Neutrophil (primary cell): ENCODE results near the gene ATG9B.

ENCODE experiments used
- H3K27ac ChIP-seq: fragments of 200-600 bp; sonication (generic); 2 replicates; pipeline ENCODE4 v1.5.1; 2016; ENCODE audit warnings: mild to moderate bottlenecking, moderate library complexity
- H3K27me3 ChIP-seq: fragments of 200-600 bp; sonication (generic); 2 replicates; pipeline ENCODE4 v1.6.0; 2016; ENCODE audit warnings: mild to moderate bottlenecking
- H3K36me3 ChIP-seq: fragments of 200-600 bp; sonication (generic); 2 replicates; pipeline ENCODE4 v1.5.1; 2017
- H3K4me1 ChIP-seq, 2 experiments: fragments of 200-600 bp in 1 of 2; sonication (generic) in 1 of 2; 1 replicate in 1 of 2; 2 replicates in 1 of 2; pipeline versions ENCODE4 v1.5.1 to v1.6.1; 2013 to 2016; ENCODE audit warnings: low read depth in 1 of 2, low read length in 1 of 2, mild to moderate bottlenecking in 1 of 2, moderate library complexity in 1 of 2; ENCODE audit not compliant: control insufficient read depth in 1 of 2, insufficient read depth in 1 of 2
- H3K4me3 ChIP-seq, 2 experiments: fragments of 200-600 bp in 1 of 2; sonication (generic) in 1 of 2; 1 replicate in 1 of 2; 2 replicates in 1 of 2; pipeline ENCODE4 v1.5.1; 2013 to 2016; ENCODE audit warnings: low read depth in 1 of 2, low read length in 1 of 2, mild to moderate bottlenecking in 1 of 2, moderate library complexity in 1 of 2
- H3K9me3 ChIP-seq: fragments of 200-600 bp; sonication (generic); 2 replicates; pipeline ENCODE4 v1.5.1; 2016
- CTCF ChIP-seq: fragments of 200-600 bp; sonication (generic); IDR thresholded peaks from 2 replicates; pipeline ENCODE4 v1.5.1; 2016; ENCODE audit warnings: antibody characterized with exemption

Gene ATG9B

GRCh38 chr7:151001546-151001945 lies 22.7 kb downstream of the ATG9B start:
- Histone ChIP-seq H3K4me1 (no peaks in the 10 kb centered on the region), H3K9me3 (no peaks in the 10 kb centered on the region), H3K4me3 (no peak overlapping the region), H3K36me3 (no peaks in the 10 kb centered on the region), H3K27ac (no peak overlapping the region), H3K27me3 (peaks cover 72% of the 10 kb centered on the region)
- no peak for TF ChIP-seq CTCF

GRCh38 chr7:151000897-151001495 lies 23.3 kb downstream of the ATG9B start:
- no peaks in the 10 kb centered on the region for H3K4me1 ChIP-seq
- peaks cover 73% of the 10 kb centered on the region for H3K27me3 ChIP-seq
- H3K36me3 ChIP-seq = no peaks in the 10 kb centered on the region

GRCh38 chr7:150999497-151000230 lies 24.6 kb downstream of the ATG9B start:
- H3K4me3 ChIP-seq = no peak overlapping the region
- no peak overlapping the region for H3K27ac ChIP-seq
- H3K36me3 ChIP-seq = no peaks in the 10 kb centered on the region
- peaks cover 75% of the 10 kb centered on the region for H3K27me3 ChIP-seq
- no peaks in the 10 kb centered on the region for H3K9me3 ChIP-seq
- no peak for TF ChIP-seq CTCF
- no peaks in the 10 kb centered on the region for H3K4me1 ChIP-seq

More at GRCh38 chr7:151000897-151001495, 23.3 kb downstream of the ATG9B start:
- Histone ChIP-seq H3K27ac (no peak overlapping the region), H3K9me3 (no peaks in the 10 kb centered on the region), H3K4me3 (no peak overlapping the region)
- no peak for TF ChIP-seq CTCF

GRCh38 chr7:150999001-150999400 lies 25.3 kb downstream of the ATG9B start:
- Histone ChIP-seq H3K36me3 (no peaks in the 10 kb centered on the region), H3K9me3 (no peaks in the 10 kb centered on the region), H3K4me3 (no peak overlapping the region), H3K27me3 (peaks cover 74% of the 10 kb centered on the region), H3K4me1 (no peaks in the 10 kb centered on the region), H3K27ac (no peak overlapping the region)
- TF ChIP-seq CTCF = no peak

GRCh38 chr7:150998341-150998740 lies 26.0 kb downstream of the ATG9B start:
- Histone ChIP-seq H3K9me3 (no peaks in the 10 kb centered on the region), H3K27me3 (peaks cover 68% of the 10 kb centered on the region), H3K4me3 (no peak overlapping the region), H3K27ac (no peak overlapping the region), H3K36me3 (no peaks in the 10 kb centered on the region), H3K4me1 (no peaks in the 10 kb centered on the region)
- no peak for TF ChIP-seq CTCF
